ENCODE data around the gene KRAS.

DNA sequence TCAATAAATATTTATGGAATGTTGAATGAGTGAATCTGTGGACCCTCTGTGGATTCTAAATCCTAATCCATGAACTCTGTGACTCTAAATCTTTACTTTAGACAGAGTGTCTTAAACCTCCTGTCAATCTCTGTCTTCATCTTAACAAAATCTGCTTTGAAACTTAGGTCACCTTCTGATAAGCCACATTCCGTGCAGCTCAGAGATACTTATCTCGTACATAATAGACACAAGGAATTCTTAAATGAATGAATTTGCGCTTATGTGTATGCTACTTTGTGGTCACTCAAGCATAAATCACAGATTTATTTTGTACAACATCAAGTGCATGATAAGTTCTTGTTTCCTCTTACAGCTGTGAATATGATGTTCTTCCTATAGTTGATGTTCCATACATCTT is 2.2 kb upstream of the KRAS start:
- TF ChIP-seq YY1 (IDR thresholded peaks at IDR 0.05): no peak
- TF ChIP-seq, protein P1, sequence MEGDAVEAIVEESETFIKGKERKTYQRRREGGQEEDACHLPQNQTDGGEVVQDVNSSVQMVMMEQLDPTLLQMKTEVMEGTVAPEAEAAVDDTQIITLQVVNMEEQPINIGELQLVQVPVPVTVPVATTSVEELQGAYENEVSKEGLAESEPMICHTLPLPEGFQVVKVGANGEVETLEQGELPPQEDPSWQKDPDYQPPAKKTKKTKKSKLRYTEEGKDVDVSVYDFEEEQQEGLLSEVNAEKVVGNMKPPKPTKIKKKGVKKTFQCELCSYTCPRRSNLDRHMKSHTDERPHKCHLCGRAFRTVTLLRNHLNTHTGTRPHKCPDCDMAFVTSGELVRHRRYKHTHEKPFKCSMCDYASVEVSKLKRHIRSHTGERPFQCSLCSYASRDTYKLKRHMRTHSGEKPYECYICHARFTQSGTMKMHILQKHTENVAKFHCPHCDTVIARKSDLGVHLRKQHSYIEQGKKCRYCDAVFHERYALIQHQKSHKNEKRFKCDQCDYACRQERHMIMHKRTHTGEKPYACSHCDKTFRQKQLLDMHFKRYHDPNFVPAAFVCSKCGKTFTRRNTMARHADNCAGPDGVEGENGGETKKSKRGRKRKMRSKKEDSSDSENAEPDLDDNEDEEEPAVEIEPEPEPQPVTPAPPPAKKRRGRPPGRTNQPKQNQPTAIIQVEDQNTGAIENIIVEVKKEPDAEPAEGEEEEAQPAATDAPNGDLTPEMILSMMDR (IDR thresholded peaks at IDR 0.05; ENCODE audit: low read depth, low read length, missing input control): no peak
- TF ChIP-seq, protein P2, sequence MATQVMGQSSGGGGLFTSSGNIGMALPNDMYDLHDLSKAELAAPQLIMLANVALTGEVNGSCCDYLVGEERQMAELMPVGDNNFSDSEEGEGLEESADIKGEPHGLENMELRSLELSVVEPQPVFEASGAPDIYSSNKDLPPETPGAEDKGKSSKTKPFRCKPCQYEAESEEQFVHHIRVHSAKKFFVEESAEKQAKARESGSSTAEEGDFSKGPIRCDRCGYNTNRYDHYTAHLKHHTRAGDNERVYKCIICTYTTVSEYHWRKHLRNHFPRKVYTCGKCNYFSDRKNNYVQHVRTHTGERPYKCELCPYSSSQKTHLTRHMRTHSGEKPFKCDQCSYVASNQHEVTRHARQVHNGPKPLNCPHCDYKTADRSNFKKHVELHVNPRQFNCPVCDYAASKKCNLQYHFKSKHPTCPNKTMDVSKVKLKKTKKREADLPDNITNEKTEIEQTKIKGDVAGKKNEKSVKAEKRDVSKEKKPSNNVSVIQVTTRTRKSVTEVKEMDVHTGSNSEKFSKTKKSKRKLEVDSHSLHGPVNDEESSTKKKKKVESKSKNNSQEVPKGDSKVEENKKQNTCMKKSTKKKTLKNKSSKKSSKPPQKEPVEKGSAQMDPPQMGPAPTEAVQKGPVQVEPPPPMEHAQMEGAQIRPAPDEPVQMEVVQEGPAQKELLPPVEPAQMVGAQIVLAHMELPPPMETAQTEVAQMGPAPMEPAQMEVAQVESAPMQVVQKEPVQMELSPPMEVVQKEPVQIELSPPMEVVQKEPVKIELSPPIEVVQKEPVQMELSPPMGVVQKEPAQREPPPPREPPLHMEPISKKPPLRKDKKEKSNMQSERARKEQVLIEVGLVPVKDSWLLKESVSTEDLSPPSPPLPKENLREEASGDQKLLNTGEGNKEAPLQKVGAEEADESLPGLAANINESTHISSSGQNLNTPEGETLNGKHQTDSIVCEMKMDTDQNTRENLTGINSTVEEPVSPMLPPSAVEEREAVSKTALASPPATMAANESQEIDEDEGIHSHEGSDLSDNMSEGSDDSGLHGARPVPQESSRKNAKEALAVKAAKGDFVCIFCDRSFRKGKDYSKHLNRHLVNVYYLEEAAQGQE (IDR thresholded peaks at IDR 0.05): no peak
- TF ChIP-seq, protein P3, sequence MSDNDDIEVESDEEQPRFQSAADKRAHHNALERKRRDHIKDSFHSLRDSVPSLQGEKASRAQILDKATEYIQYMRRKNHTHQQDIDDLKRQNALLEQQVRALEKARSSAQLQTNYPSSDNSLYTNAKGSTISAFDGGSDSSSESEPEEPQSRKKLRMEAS (IDR thresholded peaks at IDR 0.05): no peak
- no peak for TF ChIP-seq RXRA (IDR thresholded peaks at IDR 0.05)
- TF ChIP-seq RAD21 (IDR thresholded peaks at IDR 0.05): no peak
- TF ChIP-seq JUND (IDR thresholded peaks at IDR 0.05): no peak
- TF ChIP-seq GABPA (IDR thresholded peaks at IDR 0.05 in 1 of 2, conservative IDR thresholded peaks at IDR 0.05 in 1 of 2): no peak
- TF ChIP-seq EGR1 (IDR thresholded peaks at IDR 0.05; ENCODE audit: low read depth in 2 of 2): no peak
- TF ChIP-seq SP1 (IDR thresholded peaks at IDR 0.05): no peak
- no peak for TF ChIP-seq TAF1 (conservative IDR thresholded peaks at IDR 0.05)
- TF ChIP-seq, protein P4, sequence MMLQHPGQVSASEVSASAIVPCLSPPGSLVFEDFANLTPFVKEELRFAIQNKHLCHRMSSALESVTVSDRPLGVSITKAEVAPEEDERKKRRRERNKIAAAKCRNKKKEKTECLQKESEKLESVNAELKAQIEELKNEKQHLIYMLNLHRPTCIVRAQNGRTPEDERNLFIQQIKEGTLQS (IDR thresholded peaks at IDR 0.05): no peak
- TF ChIP-seq FOXA1 (IDR thresholded peaks at IDR 0.05): no peak
- TF ChIP-seq, protein P5, sequence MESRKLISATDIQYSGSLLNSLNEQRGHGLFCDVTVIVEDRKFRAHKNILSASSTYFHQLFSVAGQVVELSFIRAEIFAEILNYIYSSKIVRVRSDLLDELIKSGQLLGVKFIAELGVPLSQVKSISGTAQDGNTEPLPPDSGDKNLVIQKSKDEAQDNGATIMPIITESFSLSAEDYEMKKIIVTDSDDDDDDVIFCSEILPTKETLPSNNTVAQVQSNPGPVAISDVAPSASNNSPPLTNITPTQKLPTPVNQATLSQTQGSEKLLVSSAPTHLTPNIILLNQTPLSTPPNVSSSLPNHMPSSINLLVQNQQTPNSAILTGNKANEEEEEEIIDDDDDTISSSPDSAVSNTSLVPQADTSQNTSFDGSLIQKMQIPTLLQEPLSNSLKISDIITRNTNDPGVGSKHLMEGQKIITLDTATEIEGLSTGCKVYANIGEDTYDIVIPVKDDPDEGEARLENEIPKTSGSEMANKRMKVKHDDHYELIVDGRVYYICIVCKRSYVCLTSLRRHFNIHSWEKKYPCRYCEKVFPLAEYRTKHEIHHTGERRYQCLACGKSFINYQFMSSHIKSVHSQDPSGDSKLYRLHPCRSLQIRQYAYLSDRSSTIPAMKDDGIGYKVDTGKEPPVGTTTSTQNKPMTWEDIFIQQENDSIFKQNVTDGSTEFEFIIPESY (IDR thresholded peaks at IDR 0.05): no peak

Measured in liver (tissue), 3 donors.